ENCODE data around the gene FAM53B. TPM values are rescaled to one million over a fixed set of nuclear protein-coding genes. Genes with fewer than 3 reads are reported as not detected.

FAM53B gene
- total RNA-seq, 2 donors from 2014 or later: 43.3 to 45.2 TPM

DNA sequence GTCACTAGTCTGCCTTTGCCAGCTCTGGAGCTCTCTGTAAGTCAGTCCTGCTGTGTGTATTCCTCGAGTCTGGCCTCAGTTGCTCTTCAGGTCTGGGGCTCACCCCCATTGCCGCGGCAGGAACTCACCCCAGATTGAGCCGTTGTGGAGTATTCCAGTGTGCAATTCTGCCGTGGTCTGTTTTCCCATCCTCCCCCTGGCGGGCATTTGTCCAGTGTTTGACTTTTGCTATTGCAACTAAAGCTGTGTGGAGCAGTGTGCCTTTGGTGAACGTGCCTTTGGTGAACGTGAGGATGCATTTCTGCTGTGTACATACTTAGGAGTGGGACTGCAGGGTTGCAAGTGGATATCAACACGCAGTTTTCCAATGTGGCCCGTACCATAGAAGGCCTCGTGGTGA is 134.5 kb downstream of the FAM53B start:
- Histone ChIP-seq H3K9me3 (no peaks in the 10 kb centered on the region), H3K36me3 (no peaks in the 10 kb centered on the region), H3K27ac (no peak overlapping the region), H3K9ac (ENCODE audit: low read depth in 2 of 2, low read length in 2 of 2) (no peak overlapping the region), H3K4me3 (no peak overlapping the region), H3K4me1 (no peaks in the 10 kb centered on the region), H3K27me3 (no peaks in the 10 kb centered on the region)
- DNase-seq: no peak
- intact Hi-C loops (cut with DNase I): no loop called here
- TF ChIP-seq, protein P1, sequence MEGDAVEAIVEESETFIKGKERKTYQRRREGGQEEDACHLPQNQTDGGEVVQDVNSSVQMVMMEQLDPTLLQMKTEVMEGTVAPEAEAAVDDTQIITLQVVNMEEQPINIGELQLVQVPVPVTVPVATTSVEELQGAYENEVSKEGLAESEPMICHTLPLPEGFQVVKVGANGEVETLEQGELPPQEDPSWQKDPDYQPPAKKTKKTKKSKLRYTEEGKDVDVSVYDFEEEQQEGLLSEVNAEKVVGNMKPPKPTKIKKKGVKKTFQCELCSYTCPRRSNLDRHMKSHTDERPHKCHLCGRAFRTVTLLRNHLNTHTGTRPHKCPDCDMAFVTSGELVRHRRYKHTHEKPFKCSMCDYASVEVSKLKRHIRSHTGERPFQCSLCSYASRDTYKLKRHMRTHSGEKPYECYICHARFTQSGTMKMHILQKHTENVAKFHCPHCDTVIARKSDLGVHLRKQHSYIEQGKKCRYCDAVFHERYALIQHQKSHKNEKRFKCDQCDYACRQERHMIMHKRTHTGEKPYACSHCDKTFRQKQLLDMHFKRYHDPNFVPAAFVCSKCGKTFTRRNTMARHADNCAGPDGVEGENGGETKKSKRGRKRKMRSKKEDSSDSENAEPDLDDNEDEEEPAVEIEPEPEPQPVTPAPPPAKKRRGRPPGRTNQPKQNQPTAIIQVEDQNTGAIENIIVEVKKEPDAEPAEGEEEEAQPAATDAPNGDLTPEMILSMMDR (IDR thresholded peaks at IDR 0.05): no peak

DNA sequence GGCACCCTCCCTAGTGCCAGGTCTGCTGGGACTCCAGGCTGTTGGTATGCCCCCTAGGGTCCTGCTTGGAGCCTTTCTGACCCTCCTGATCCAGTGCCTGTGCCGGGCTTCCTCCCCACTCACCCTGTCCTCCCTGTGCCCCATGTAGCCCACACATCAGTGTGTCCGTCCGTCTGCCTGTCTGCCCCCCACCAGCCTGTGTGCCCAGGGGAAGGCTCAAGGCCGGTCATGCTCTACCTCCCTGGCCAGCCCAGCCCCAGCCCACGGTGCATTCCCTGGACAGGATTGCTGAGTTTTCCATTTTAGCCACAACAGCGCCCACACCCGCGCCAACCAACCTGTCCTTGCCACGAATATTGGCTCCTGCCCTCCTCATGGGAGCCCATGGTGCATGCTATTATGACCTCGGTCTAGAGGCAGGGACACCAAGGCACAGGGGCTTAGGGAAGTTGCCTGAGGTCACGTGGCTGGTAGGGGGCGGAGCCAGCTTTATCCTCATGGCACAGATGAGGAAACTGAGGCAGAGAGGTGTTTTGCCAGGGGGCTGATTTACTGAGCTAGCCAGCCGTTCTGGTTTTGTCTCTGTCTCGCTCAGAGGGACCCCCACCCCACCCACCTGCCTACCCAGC is 136.0 kb downstream of the FAM53B start:
- no peak for DNase-seq
- no peaks in the 10 kb centered on the region for H3K27me3 ChIP-seq
- H3K4me3 ChIP-seq: no peak overlapping the region
- H3K4me1 ChIP-seq: no peaks in the 10 kb centered on the region
- TF ChIP-seq, protein P1 (IDR thresholded peaks at IDR 0.05): no peak
- no peak overlapping the region for H3K9ac ChIP-seq (ENCODE audit: low read depth in 2 of 2, low read length in 2 of 2)
- intact Hi-C loops (cut with DNase I): no loop called here
- no peaks in the 10 kb centered on the region for H3K36me3 ChIP-seq
- no peaks in the 10 kb centered on the region for H3K9me3 ChIP-seq
- H3K27ac ChIP-seq: no peak overlapping the region

DNA sequence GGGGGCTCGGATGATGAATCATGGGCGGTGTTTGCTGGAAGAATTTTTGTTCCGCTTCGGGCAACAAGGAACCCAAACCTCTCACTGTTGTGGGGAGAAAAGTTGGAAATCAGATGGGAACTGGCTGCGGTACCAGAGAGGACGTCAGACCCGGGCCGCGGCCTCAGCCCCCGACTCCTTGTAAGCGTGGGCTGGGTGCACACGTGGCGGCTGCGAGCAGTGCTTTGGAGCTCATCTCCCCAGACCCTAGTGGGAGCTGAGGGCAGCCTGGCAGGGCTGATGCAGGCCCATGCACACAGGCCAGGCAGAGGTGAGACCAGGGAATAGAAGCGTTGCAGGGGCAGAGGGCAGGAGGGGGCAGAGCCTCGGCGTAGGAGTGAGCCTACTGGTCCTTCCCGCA is 136.5 kb downstream of the FAM53B start:
- no peak overlapping the region for H3K9ac ChIP-seq (ENCODE audit: low read depth in 2 of 2, low read length in 2 of 2)
- H3K9me3 ChIP-seq: no peaks in the 10 kb centered on the region
- TF ChIP-seq, protein P1 (IDR thresholded peaks at IDR 0.05): no peak
- no peaks in the 10 kb centered on the region for H3K36me3 ChIP-seq
- no peaks in the 10 kb centered on the region for H3K4me1 ChIP-seq
- H3K27me3 ChIP-seq: no peaks in the 10 kb centered on the region
- no peak for DNase-seq
- intact Hi-C loops (cut with DNase I): no loop called here
- no peak overlapping the region for H3K4me3 ChIP-seq
- no peak overlapping the region for H3K27ac ChIP-seq

DNA sequence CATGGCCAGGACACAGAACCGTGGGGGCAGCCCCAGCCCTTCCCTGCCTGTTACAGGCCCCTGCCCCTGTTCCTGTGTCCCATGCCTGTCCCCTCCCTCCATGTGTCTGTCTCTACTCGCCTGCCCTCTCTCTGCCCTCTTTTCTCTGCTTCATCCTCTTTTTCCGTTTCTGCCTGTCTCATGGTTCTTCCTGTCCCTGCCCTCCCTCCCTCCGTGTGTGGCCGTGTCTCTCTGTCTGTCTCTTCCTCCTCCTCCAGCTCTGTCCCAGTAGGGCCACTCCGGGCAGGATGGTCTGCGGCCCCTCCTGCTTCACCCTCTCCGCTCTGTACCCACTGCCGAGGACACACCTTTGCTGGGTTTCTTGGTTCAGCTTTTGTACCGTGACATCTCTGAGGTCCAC is 137.4 kb downstream of the FAM53B start:
- intact Hi-C loops (cut with DNase I): no loop called here
- no peaks in the 10 kb centered on the region for H3K4me1 ChIP-seq
- no peaks in the 10 kb centered on the region for H3K9me3 ChIP-seq
- no peak overlapping the region for H3K9ac ChIP-seq (ENCODE audit: low read depth in 2 of 2, low read length in 2 of 2)
- H3K27ac ChIP-seq: no peak overlapping the region
- TF ChIP-seq, protein P1 (IDR thresholded peaks at IDR 0.05): no peak
- H3K27me3 ChIP-seq: no peaks in the 10 kb centered on the region
- no peak for DNase-seq
- no peaks in the 10 kb centered on the region for H3K36me3 ChIP-seq
- H3K4me3 ChIP-seq: no peak overlapping the region

DNA sequence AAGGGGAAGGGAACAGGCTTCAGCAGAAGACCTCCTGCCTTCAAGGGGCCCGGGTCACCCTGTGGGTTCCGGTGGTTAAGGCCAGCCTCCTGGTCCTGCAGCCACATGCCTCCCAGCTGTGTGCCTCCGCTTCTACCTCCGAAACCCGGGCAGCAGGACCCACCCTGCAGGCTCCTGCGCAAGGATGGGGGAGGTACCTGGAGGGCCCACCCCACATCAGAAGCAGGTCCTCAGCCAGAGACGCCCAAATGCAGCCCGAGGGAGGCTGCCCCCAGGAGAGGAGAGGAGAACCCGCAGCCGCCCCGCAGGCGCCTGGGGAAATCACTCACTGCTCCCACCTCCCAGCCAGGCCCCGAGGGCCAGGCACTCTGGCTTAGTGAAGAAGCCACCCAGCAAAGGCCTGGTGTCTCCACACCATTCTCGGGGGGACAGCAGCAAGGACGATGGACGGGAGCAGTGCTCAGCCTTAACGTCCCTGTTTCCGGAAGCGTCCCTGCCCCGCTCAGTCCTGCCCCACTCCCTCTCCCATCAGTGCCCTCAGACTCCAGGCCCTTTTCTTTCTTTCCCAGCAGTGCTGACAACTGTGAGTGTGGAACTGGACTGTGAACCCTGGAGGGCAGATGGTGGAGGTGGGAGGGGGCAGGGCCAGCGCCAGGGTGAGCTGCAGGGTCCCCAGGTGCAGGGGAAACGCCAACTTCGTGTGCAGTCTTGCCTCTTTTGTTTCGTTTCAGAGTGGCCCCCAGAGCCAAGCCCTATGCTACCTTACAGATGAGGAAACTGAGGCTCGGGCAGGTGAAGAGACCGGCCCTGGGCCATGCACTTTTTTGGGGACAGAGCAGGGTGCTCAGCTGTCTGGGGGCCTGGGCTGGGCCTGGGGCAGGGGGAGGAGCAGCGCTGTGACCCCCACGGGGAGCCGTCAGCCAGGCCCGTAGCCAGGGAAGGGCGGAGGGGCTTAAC is 138.0 kb downstream of the FAM53B start:
- no peak for DNase-seq
- no peaks in the 10 kb centered on the region for H3K36me3 ChIP-seq
- TF ChIP-seq, protein P1 (IDR thresholded peaks at IDR 0.05): no peak
- intact Hi-C loops (cut with DNase I): no loop called here
- no peaks in the 10 kb centered on the region for H3K4me1 ChIP-seq
- no peaks in the 10 kb centered on the region for H3K9me3 ChIP-seq
- H3K9ac ChIP-seq (ENCODE audit: low read depth in 2 of 2, low read length in 2 of 2): no peak overlapping the region
- no peak overlapping the region for H3K27ac ChIP-seq
- no peak overlapping the region for H3K4me3 ChIP-seq
- H3K27me3 ChIP-seq: no peaks in the 10 kb centered on the region

Data from colonic mucosa (tissue), 4 donors.